ENCODE results near the gene CAB39L.

The CAB39L gene

GRCh38 chr13:49265822-49266221 lies 178.0 kb downstream of the CAB39L start:
- no peak for DNase-seq

- no peak for DNase-seq
These were observed 181.2 kb downstream of the CAB39L start for GRCh38 chr13:49262634-49263033.

GRCh38 chr13:49259586-49259985 lies 184.3 kb downstream of the CAB39L start:
- DNase-seq, result no peak

Measured in activated naive CD4-positive, alpha-beta T cell treated with Interleukin-2 at 50 U/mL for 16 hours (primary cell).